Testis (tissue), 2 donors: ENCODE measurements around the gene DUSP21.

Experiments
- POLR2A ChIP-seq: fragments of 450-650 bp; IDR thresholded peaks from one replicate; pipeline ENCODE4 v1.6.1; 2017; ENCODE audit warnings: antibody characterized with exemption, mild to moderate bottlenecking, moderate library complexity
- TF ChIP-seq, protein P1 (sequence below), 3 experiments: fragments of 450-650 bp in 2 of 3; fragments of 200-600 bp in 1 of 3; sonication (generic) in 1 of 3; IDR thresholded peaks; one replicate each; pipeline ENCODE4 v1.5.1; 2016 to 2019; ENCODE audit warnings: antibody characterized with exemption in 3 of 3, mild to moderate bottlenecking in 2 of 3, moderate library complexity in 1 of 3

DNA sequence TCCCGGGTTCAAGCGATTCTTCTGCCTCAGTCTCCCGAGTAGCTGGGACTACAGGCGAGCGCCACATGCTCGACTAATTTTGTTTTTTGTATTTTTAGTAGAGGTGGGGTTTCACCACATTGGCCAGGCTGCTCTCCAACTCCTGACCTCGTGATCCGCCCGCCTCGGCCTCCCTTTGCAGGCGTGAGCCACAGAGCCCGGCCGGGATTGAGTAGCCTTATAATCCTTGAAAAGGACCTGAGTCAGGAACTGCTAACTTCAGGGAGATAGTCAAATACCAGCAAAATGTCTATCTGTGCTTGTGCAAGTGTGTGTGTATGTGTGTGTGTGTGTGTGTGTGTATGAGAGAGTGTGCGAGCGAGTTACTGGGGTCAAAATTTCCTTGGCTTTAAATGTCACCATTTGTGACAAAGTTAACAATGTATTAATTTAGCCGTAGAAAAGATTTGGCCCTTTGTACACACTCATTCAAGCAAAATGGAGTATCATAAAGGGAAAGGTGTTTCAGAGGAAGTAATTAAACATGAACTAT lies 27.4 kb downstream of the DUSP21 start:
- no peak for TF ChIP-seq POLR2A
- TF ChIP-seq, protein P1, sequence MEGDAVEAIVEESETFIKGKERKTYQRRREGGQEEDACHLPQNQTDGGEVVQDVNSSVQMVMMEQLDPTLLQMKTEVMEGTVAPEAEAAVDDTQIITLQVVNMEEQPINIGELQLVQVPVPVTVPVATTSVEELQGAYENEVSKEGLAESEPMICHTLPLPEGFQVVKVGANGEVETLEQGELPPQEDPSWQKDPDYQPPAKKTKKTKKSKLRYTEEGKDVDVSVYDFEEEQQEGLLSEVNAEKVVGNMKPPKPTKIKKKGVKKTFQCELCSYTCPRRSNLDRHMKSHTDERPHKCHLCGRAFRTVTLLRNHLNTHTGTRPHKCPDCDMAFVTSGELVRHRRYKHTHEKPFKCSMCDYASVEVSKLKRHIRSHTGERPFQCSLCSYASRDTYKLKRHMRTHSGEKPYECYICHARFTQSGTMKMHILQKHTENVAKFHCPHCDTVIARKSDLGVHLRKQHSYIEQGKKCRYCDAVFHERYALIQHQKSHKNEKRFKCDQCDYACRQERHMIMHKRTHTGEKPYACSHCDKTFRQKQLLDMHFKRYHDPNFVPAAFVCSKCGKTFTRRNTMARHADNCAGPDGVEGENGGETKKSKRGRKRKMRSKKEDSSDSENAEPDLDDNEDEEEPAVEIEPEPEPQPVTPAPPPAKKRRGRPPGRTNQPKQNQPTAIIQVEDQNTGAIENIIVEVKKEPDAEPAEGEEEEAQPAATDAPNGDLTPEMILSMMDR (IDR thresholded peaks at IDR 0.05) = no peak
